HepG2 (cell line): Measurements from ENCODE around the gene PLPPR2. TPM values are rescaled to one million over a fixed set of nuclear protein-coding genes. Genes with fewer than 3 reads are reported as not detected.

ENCODE experiments used
- ELF3 ChIP-seq: IDR thresholded peaks from 2 replicates; pipeline ENCODE4 v1.6.1; 2016; ENCODE audit warnings: missing genetic modification reagents, missing compliant biosample characterization
- FOSL2 ChIP-seq: sonication (generic); formaldehyde crosslinking; IDR thresholded peaks from 2 replicates; pipeline ENCODE4 v1.4.0; 2020; ENCODE audit warnings: missing genetic modification reagents
- FOXO1 ChIP-seq: sonication (generic); formaldehyde crosslinking; IDR thresholded peaks from 2 replicates; pipeline ENCODE4 v1.4.0; 2020; ENCODE audit warnings: missing genetic modification reagents
- FOXP1 ChIP-seq, 2 experiments: fragments of 450-650 bp in 1 of 2; IDR thresholded peaks; 2 replicates each; pipeline ENCODE4 v1.6.1; 2017 to 2018; ENCODE audit warnings: antibody characterized with exemption in 1 of 2
- FOXP4 ChIP-seq: sonication (generic); formaldehyde crosslinking; IDR thresholded peaks from 2 replicates; pipeline ENCODE4 v1.4.0; 2020; ENCODE audit warnings: missing genetic modification reagents
- MIXL1 ChIP-seq: IDR thresholded peaks from 2 replicates; pipeline ENCODE4 v1.6.1; 2016
- MTA1 ChIP-seq: sonication (generic); formaldehyde crosslinking; IDR thresholded peaks from 2 replicates; pipeline ENCODE4 v1.4.0; 2020; ENCODE audit warnings: missing genetic modification reagents, mild to moderate bottlenecking, borderline replicate concordance
- MYPOP ChIP-seq: sonication (generic); formaldehyde crosslinking; IDR thresholded peaks from 2 replicates; pipeline ENCODE4 v1.8.1; 2023; ENCODE audit warnings: mild to moderate bottlenecking, moderate library complexity, missing genetic modification reagents
- NCOR1 ChIP-seq: fragments of 200-600 bp; sonication (generic); IDR thresholded peaks from 2 replicates; pipeline ENCODE4 v1.7.0; 2017; ENCODE audit warnings: antibody characterized with exemption, low read length, borderline replicate concordance
- RARA ChIP-seq: IDR thresholded peaks from 2 replicates; pipeline ENCODE4 v1.6.1; 2016; ENCODE audit warnings: missing genetic modification reagents, missing compliant biosample characterization
- REXO4 ChIP-seq: sonication (generic); formaldehyde crosslinking; IDR thresholded peaks from 2 replicates; pipeline ENCODE4 v1.8.0; 2022; ENCODE audit warnings: missing genetic modification reagents, mild to moderate bottlenecking, borderline replicate concordance
- SALL1 ChIP-seq: sonication (generic); formaldehyde crosslinking; IDR thresholded peaks from 2 replicates; pipeline ENCODE4 v1.8.0; 2022; ENCODE audit warnings: mild to moderate bottlenecking, missing genetic modification reagents
- SOX6 ChIP-seq, 2 experiments: fragments of 450-650 bp in 1 of 2; sonication (generic) in 1 of 2; formaldehyde crosslinking in 1 of 2; IDR thresholded peaks; 2 replicates each; pipeline versions ENCODE4 v1.4.0 to v1.6.1; 2017 to 2020; ENCODE audit warnings: antibody characterized with exemption in 1 of 2, mild to moderate bottlenecking in 1 of 2, missing genetic modification reagents in 1 of 2
- TARDBP ChIP-seq: sonication (generic); formaldehyde crosslinking; IDR thresholded peaks from 2 replicates; pipeline ENCODE4 v1.8.0; 2022; ENCODE audit warnings: mild to moderate bottlenecking, missing genetic modification reagents
- TBL1XR1 ChIP-seq: fragments of 150-350 bp; IDR thresholded peaks from 2 replicates; pipeline ENCODE4 v1.6.1; 2014; ENCODE audit warnings: borderline replicate concordance, low read length; ENCODE audit not compliant: partially characterized antibody
- TERF1 ChIP-seq: sonication (generic); formaldehyde crosslinking; IDR thresholded peaks from 2 replicates; pipeline ENCODE4 v1.8.0; 2022; ENCODE audit warnings: mild to moderate bottlenecking, missing genetic modification reagents, moderate library complexity
- TGIF2 ChIP-seq: IDR thresholded peaks from 2 replicates; pipeline ENCODE4 v1.6.1; 2016; ENCODE audit warnings: control low read depth, missing compliant biosample characterization
- TOPORS ChIP-seq: sonication (generic); formaldehyde crosslinking; IDR thresholded peaks from 2 replicates; pipeline ENCODE4 v1.8.0; 2023; ENCODE audit warnings: mild to moderate bottlenecking, missing genetic modification reagents
- ZBTB21 ChIP-seq: sonication (generic); formaldehyde crosslinking; IDR thresholded peaks from 2 replicates; pipeline ENCODE4 v1.4.0; 2020; ENCODE audit warnings: missing genetic modification reagents
- ZFP82 ChIP-seq: sonication (generic); formaldehyde crosslinking; IDR thresholded peaks from 2 replicates; pipeline ENCODE4 v1.5.1; 2020; ENCODE audit warnings: mild to moderate bottlenecking, missing genetic modification reagents, borderline replicate concordance
- ZNF331 ChIP-seq: sonication (generic); formaldehyde crosslinking; IDR thresholded peaks from 2 replicates; pipeline ENCODE4 v1.4.0; 2020; ENCODE audit warnings: missing genetic modification reagents
- ZNF879 ChIP-seq: sonication (generic); formaldehyde crosslinking; IDR thresholded peaks from 2 replicates; pipeline ENCODE4 v1.8.1; 2023; ENCODE audit warnings: missing genetic modification reagents
- polyA plus RNA-seq, 8 experiments: library from polyadenylated mRNA; depleted of rRNA in 3 of 8; stranded (reverse) in 7 of 8; unstranded in 1 of 8; fragments of >200 nt; fragmentation: Illumina TruSeq in 4 of 8; extraction: Trizol in 4 of 8; gene quantifications; 2 replicates each; pipeline versions ENCODE4 v1.2.1 to v1.2.3, GENCODE V29; 2011 to 2016; ENCODE audit warnings: low read depth in 4 of 8, missing spikeins in 1 of 8, mixed read lengths in 1 of 8; ENCODE audit not compliant: insufficient read depth in 1 of 8
- total RNA-seq, 5 experiments: library from RNA; depleted of rRNA; stranded (reverse); fragments of >200 nt; fragmentation: Illumina TruSeq; extraction: Trizol; gene quantifications; 2 replicates each; pipeline ENCODE4 v1.2.3, GENCODE V29; 2016; ENCODE audit warnings: low read depth in 1 of 5
- TF ChIP-seq, protein P1 (sequence below): IDR thresholded peaks from 2 replicates; pipeline ENCODE4 v1.6.1; 2016

PLPPR2 gene
- total and polyA plus RNA-seq, 2 of the 13 experiments (the other 11 are each of a cell fraction or from before 2014, with no cell fraction given), result 1.5 to 2.1 TPM

DNA sequence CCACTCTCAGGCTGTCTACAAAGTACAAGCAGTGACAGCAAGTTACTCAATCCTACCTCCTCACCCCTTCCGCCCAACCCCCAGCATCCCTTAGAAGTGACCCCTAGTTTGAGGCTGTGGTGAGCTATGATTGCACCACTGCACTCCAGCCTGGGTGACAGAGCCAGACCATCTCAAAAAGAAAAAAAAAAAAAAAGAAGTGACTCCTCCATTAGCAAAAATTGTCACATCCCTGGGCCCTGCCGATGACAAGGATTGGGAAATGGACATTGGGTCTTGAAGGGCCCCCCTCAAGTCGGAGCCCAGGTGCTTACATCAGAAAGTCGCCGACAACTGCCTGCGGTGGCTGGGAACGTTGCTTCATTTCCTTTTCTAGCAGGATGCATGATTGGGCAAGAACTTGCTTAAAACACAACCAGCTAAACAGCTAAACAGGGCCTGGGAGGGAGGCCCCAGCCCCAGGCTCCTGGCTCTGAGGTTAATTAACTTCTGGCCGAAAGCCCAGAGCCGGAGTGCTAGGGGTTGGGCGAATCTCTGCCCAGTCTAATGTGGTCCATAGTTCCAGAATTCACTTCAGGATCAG lies 31.1 kb upstream of the PLPPR2 start (continued):
- TF ChIP-seq FOXO1 (CRISPR knock-in tag), result peak; percentile 29; the same call in 1 of the 2 replicates
- peak; percentile 71 for TF ChIP-seq TARDBP
- TF ChIP-seq NCOR1, result no peak
- no peak for TF ChIP-seq TERF1 (CRISPR knock-in tag)
- TF ChIP-seq MTA1, result peak; percentile 51; the same call in 1 of the 2 replicates
- TF ChIP-seq TBL1XR1, result no peak
- 0 out of 2 replicates have a peak, but pooled peaks have one; percentile 32 for TF ChIP-seq ZBTB21 (CRISPR knock-in tag)
- TF ChIP-seq SALL1 (CRISPR knock-in tag), result peak; percentile 68; the same call in 1 of the 2 replicates
- TF ChIP-seq ELF3 (CRISPR knock-in tag), result peak; percentile 73
- no peak for TF ChIP-seq FOXP1 (IDR thresholded peaks at IDR 0.05)
- peak; percentile 77 for TF ChIP-seq FOXP1 (CRISPR knock-in tag; IDR thresholded peaks at IDR 0.05)
- peak; percentile 73 for TF ChIP-seq FOSL2
- no peak for TF ChIP-seq SOX6 (IDR thresholded peaks at IDR 0.05)
- peak; percentile 88 for TF ChIP-seq SOX6 (CRISPR knock-in tag; IDR thresholded peaks at IDR 0.05)
- TF ChIP-seq FOXP4 (CRISPR knock-in tag), result peak; percentile 90
- no peak for TF ChIP-seq ZFP82 (CRISPR knock-in tag)
- TF ChIP-seq MYPOP (CRISPR knock-in tag), result 0 out of 2 replicates have a peak, but pooled peaks have one; percentile 28
- TF ChIP-seq ZNF879 (CRISPR knock-in tag), result no peak
- TF ChIP-seq, protein P1, sequence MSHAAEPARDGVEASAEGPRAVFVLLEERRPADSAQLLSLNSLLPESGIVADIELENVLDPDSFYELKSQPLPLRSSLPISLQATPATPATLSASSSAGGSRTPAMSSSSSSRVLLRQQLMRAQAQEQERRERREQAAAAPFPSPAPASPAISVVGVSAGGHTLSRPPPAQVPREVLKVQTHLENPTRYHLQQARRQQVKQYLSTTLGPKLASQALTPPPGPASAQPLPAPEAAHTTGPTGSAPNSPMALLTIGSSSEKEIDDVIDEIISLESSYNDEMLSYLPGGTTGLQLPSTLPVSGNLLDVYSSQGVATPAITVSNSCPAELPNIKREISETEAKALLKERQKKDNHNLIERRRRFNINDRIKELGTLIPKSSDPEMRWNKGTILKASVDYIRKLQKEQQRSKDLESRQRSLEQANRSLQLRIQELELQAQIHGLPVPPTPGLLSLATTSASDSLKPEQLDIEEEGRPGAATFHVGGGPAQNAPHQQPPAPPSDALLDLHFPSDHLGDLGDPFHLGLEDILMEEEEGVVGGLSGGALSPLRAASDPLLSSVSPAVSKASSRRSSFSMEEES (CRISPR knock-in tag), result 0 out of 2 replicates have a peak, but pooled peaks have one; percentile 27
- peak; percentile 63; the same call in 1 of the 2 replicates for TF ChIP-seq TGIF2 (CRISPR knock-in tag)
- TF ChIP-seq MIXL1 (CRISPR knock-in tag), result peak; percentile 99
- TF ChIP-seq RARA (CRISPR knock-in tag), result peak; percentile 48
- peak; percentile 67; the same call in 1 of the 2 replicates for TF ChIP-seq ZNF331 (CRISPR knock-in tag)
- no peak for TF ChIP-seq REXO4 (CRISPR knock-in tag)
- no peak for TF ChIP-seq TOPORS (CRISPR knock-in tag)
